ENCODE results near the gene SPATS1.
"Not testable (repeated sequence)": the region's sequence is repeated elsewhere in the genome, so short reads cannot be mapped to it uniquely, and the experiment has no call there.

Gene SPATS1

DNA sequence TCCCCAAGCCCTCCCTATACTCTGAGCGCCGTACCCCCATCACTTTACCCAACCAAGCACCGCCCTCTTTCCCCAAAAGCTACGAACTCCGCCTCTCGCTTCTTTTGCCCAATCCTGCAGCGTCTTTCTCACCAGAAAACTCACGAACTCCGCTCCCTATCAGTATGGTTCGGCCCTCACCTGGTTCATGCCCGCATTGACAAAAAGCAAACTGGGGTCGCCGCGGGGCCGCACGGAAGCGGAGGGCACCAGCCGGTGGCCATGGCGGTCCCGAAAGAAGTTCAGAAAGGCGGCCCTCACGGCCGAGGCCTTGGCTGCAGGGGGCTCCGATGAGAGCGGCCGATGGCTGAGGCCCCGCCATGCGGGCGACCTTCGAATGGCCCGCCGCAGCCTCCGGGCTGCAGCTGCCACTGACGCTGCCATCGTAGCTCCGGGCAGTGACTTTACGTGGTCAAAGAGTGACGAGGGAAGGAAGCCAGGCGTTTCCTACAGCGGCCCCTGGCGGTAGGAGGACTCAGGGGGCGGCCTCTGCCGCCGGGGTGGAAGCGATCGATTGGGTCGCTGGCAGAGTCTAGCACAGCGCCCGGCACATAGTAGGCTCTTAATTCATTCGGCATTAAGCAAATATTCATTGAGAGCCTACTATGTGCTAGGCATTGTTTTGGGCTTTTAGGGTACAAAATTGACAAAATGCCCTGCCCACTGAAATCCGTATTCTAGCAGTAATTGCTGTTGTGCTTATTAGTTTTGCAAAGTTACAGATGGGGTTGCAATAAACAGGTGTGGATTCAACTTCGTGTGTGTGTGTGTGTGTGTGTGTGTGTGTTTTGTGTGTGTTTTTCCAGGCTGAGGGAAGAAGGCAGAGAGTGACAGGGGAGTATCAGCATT lies 29.3 kb upstream of the SPATS1 start, which contains the start of gene AARS2:
TSS of gene AARS2 (minus strand) at position 447 of the 888 bp plus-strand sequence. CDS start at position 423, 24 bp downstream.
- H3K4me3 ChIP-seq (ENCODE audit: low read length), result peak within 1 kb of the TSS; percentile 97
- peaks cover 15% of the 10 kb centered on the region for H3K27me3 ChIP-seq (ENCODE audit: control insufficient read depth, insufficient read depth, low read length)
- no peaks in the 10 kb centered on the region for H3K9me3 ChIP-seq (replicated peaks; ENCODE audit: low read length)
- peaks cover 8% of the 10 kb centered on the region for H3K4me1 ChIP-seq (ENCODE audit: control insufficient read depth, insufficient read depth, low read length)
- H3K36me3 ChIP-seq (ENCODE audit: insufficient read depth, low read length), result peaks cover 27% of the 10 kb centered on the region
- H3K9ac ChIP-seq (ENCODE audit: low read depth, low read length), result peak within 1 kb of the TSS; percentile 97
- H3K4me2 ChIP-seq (ENCODE audit: low read length), result peak within 1 kb of the TSS; percentile 85

DNA sequence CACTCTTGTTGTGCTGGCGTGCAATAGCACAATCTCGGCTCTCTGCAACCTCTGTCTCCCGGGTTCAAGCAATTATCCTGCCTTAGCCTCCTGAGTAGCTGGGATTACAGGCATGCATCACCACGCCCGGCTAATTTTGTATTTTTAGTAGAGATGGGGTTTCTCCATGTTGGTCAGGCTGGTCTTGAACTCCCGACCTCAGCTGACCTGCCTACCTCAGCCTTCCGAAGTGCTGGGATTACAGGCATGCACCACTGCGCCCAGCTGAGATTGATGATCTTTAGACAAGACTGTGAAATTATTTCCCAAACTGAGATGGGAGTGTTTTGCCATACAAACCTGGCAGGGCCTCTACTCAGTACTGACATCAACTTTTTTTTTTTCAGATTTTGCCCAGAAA lies 27.8 kb upstream of the SPATS1 start:
- not testable (repeated sequence) for H3K4me2 ChIP-seq (ENCODE audit: low read length); H3K4me1 ChIP-seq (ENCODE audit: control insufficient read depth, insufficient read depth, low read length); H3K4me3 ChIP-seq (ENCODE audit: low read length); H3K9me3 ChIP-seq (replicated peaks; ENCODE audit: low read length); H3K9ac ChIP-seq (ENCODE audit: low read depth, low read length)
- peaks cover 29% of the 10 kb centered on the region for H3K27me3 ChIP-seq (ENCODE audit: control insufficient read depth, insufficient read depth, low read length)
- H3K36me3 ChIP-seq (ENCODE audit: insufficient read depth, low read length), result peaks cover 17% of the 10 kb centered on the region

GRCh38 chr6:44315516-44315915 lies 26.9 kb upstream of the SPATS1 start:
- no peak overlapping the region for H3K4me3 ChIP-seq (ENCODE audit: low read length)
- no peak overlapping the region for H3K4me2 ChIP-seq (ENCODE audit: low read length)
- H3K27me3 ChIP-seq (ENCODE audit: control insufficient read depth, insufficient read depth, low read length), result peaks cover 36% of the 10 kb centered on the region
- H3K4me1 ChIP-seq (ENCODE audit: control insufficient read depth, insufficient read depth, low read length), result peaks cover 8% of the 10 kb centered on the region
- H3K9ac ChIP-seq (ENCODE audit: low read depth, low read length), result no peak overlapping the region
- H3K9me3 ChIP-seq (replicated peaks; ENCODE audit: low read length), result no peaks in the 10 kb centered on the region
- H3K36me3 ChIP-seq (ENCODE audit: insufficient read depth, low read length), result peaks cover 8% of the 10 kb centered on the region

GRCh38 chr6:44315951-44316350 lies 26.5 kb upstream of the SPATS1 start:
- Histone ChIP-seq H3K4me1 (ENCODE audit: control insufficient read depth, insufficient read depth, low read length) (peaks cover 8% of the 10 kb centered on the region), H3K36me3 (ENCODE audit: insufficient read depth, low read length) (peaks cover 4% of the 10 kb centered on the region), H3K4me2 (ENCODE audit: low read length) (no peak overlapping the region), H3K4me3 (ENCODE audit: low read length) (no peak overlapping the region), H3K9me3 (replicated peaks; ENCODE audit: low read length) (no peaks in the 10 kb centered on the region), H3K9ac (ENCODE audit: low read depth, low read length) (no peak overlapping the region), H3K27me3 (ENCODE audit: control insufficient read depth, insufficient read depth, low read length) (peaks cover 40% of the 10 kb centered on the region)

DNA sequence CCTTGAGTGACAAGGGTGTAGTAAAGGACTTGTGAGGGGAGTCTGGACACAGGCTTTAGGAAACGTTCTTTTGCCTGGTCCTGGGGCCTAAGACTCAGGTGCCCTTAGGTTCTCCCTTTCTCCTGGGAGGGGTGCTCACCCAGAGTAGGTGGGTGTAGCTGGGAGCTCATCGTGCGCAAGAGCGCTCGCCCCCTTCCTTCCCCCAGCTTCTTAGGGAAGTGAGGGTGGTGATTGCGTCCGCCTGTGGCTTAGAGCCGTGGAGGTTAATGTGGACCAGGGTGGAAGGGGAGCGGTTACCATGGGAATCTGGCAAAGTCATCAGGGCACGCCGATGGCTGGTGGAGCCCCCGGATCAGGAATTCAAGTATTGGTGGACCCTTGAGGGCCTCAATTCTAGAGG lies 26.0 kb upstream of the SPATS1 start:
- Histone ChIP-seq H3K4me2 (ENCODE audit: low read length) (no peak overlapping the region), H3K36me3 (ENCODE audit: insufficient read depth, low read length) (no peaks in the 10 kb centered on the region), H3K9ac (ENCODE audit: low read depth, low read length) (no peak overlapping the region), H3K9me3 (replicated peaks; ENCODE audit: low read length) (no peaks in the 10 kb centered on the region), H3K4me1 (ENCODE audit: control insufficient read depth, insufficient read depth, low read length) (peaks cover 8% of the 10 kb centered on the region), H3K27me3 (ENCODE audit: control insufficient read depth, insufficient read depth, low read length) (peaks cover 46% of the 10 kb centered on the region), H3K4me3 (ENCODE audit: low read length) (no peak overlapping the region)

- H3K36me3 ChIP-seq (ENCODE audit: insufficient read depth, low read length); H3K4me2 ChIP-seq (ENCODE audit: low read length); H3K4me3 ChIP-seq (ENCODE audit: low read length); H3K9me3 ChIP-seq (replicated peaks; ENCODE audit: low read length); H3K4me1 ChIP-seq (ENCODE audit: control insufficient read depth, insufficient read depth, low read length); H3K9ac ChIP-seq (ENCODE audit: low read depth, low read length): not testable (repeated sequence)
- peaks cover 47% of the 10 kb centered on the region for H3K27me3 ChIP-seq (ENCODE audit: control insufficient read depth, insufficient read depth, low read length)
Measured at GRCh38 chr6:44317136-44317631, 25.3 kb upstream of the SPATS1 start.

- H3K9me3 ChIP-seq (replicated peaks; ENCODE audit: low read length), result no peaks in the 10 kb centered on the region
- H3K27me3 ChIP-seq (ENCODE audit: control insufficient read depth, insufficient read depth, low read length), result peaks cover 61% of the 10 kb centered on the region
- H3K9ac ChIP-seq (ENCODE audit: low read depth, low read length), result no peak overlapping the region
- no peaks in the 10 kb centered on the region for H3K36me3 ChIP-seq (ENCODE audit: insufficient read depth, low read length)
- no peak overlapping the region for H3K4me2 ChIP-seq (ENCODE audit: low read length)
- no peaks in the 10 kb centered on the region for H3K4me1 ChIP-seq (ENCODE audit: control insufficient read depth, insufficient read depth, low read length)
- H3K4me3 ChIP-seq (ENCODE audit: low read length), result no peak overlapping the region
Measured at GRCh38 chr6:44321210-44321609, 21.2 kb upstream of the SPATS1 start.

- no peaks in the 10 kb centered on the region for H3K36me3 ChIP-seq (ENCODE audit: insufficient read depth, low read length)
- H3K9me3 ChIP-seq (replicated peaks; ENCODE audit: low read length), result no peaks in the 10 kb centered on the region
- no peak overlapping the region for H3K4me3 ChIP-seq (ENCODE audit: low read length)
- H3K4me2 ChIP-seq (ENCODE audit: low read length), result no peak overlapping the region
- no peak overlapping the region for H3K9ac ChIP-seq (ENCODE audit: low read depth, low read length)
- H3K27me3 ChIP-seq (ENCODE audit: control insufficient read depth, insufficient read depth, low read length), result peaks cover 69% of the 10 kb centered on the region
- no peaks in the 10 kb centered on the region for H3K4me1 ChIP-seq (ENCODE audit: control insufficient read depth, insufficient read depth, low read length)
Measured at GRCh38 chr6:44327096-44327495, 15.4 kb upstream of the SPATS1 start.

DNA sequence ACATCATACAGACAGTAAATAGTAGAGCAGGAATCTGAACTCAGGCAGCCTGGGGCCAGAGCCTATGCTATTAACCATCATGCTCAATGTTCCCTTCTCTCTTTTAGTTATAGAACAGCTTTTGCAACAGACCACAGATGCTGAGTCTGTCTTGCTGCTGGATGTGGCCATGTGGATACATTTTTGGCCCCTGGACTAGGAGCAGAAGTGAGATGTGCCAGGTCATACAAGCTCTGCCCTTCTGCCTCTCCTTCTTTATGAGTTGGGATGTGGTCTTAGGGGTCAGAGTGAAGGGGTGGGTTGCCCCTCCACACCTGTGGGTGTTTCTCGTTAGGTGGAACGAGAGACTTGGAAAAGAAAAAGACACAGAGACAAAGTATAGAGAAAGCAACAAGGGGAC lies 14.7 kb upstream of the SPATS1 start:
- Histone ChIP-seq H3K9ac (ENCODE audit: low read depth, low read length) (no peak overlapping the region), H3K27me3 (ENCODE audit: control insufficient read depth, insufficient read depth, low read length) (peaks cover 73% of the 10 kb centered on the region), H3K4me2 (ENCODE audit: low read length) (no peak overlapping the region)

GRCh38 chr6:44328203-44328602 lies 14.2 kb upstream of the SPATS1 start:
- not testable (repeated sequence) for H3K36me3 ChIP-seq (ENCODE audit: insufficient read depth, low read length); H3K9ac ChIP-seq (ENCODE audit: low read depth, low read length); H3K4me3 ChIP-seq (ENCODE audit: low read length); H3K4me2 ChIP-seq (ENCODE audit: low read length); H3K9me3 ChIP-seq (replicated peaks; ENCODE audit: low read length); H3K4me1 ChIP-seq (ENCODE audit: control insufficient read depth, insufficient read depth, low read length)
- peaks cover 73% of the 10 kb centered on the region for H3K27me3 ChIP-seq (ENCODE audit: control insufficient read depth, insufficient read depth, low read length)

More for the DNA sequence above, 14.7 kb upstream of the SPATS1 start:
- Histone ChIP-seq H3K36me3 (ENCODE audit: insufficient read depth, low read length) (no peaks in the 10 kb centered on the region), H3K4me3 (ENCODE audit: low read length) (no peak overlapping the region), H3K4me1 (ENCODE audit: control insufficient read depth, insufficient read depth, low read length) (no peaks in the 10 kb centered on the region), H3K9me3 (replicated peaks; ENCODE audit: low read length) (no peaks in the 10 kb centered on the region)

GRCh38 chr6:44329858-44330257 lies 12.6 kb upstream of the SPATS1 start:
- Histone ChIP-seq H3K4me3 (ENCODE audit: low read length) (no peak overlapping the region), H3K4me2 (ENCODE audit: low read length) (no peak overlapping the region), H3K9me3 (replicated peaks; ENCODE audit: low read length) (no peaks in the 10 kb centered on the region), H3K27me3 (ENCODE audit: control insufficient read depth, insufficient read depth, low read length) (peaks cover 79% of the 10 kb centered on the region), H3K36me3 (ENCODE audit: insufficient read depth, low read length) (no peaks in the 10 kb centered on the region), H3K4me1 (ENCODE audit: control insufficient read depth, insufficient read depth, low read length) (no peaks in the 10 kb centered on the region), H3K9ac (ENCODE audit: low read depth, low read length) (no peak overlapping the region)

DNA sequence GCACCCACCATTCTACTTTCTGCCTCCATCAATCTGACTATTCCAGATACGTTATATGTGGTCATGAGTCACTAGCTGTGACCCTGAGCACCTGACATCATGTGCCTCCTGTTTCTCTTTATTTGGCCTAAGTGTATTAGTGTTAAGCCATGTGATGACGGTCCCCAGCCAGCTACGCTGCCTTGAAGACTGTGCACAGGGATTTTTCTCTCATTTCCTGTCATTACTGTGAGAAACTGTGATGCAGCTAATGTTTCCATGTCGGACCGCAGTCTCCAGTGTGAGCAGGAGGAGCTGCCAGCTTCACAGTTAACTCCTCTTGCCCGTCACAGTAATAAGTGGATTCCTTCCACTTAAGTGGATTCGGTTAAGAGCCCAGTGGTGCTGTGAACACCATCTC lies 9.9 kb upstream of the SPATS1 start:
- H3K27me3 ChIP-seq (ENCODE audit: control insufficient read depth, insufficient read depth, low read length), result peaks cover 81% of the 10 kb centered on the region
- no peak overlapping the region for H3K9ac ChIP-seq (ENCODE audit: low read depth, low read length)

More for the DNA sequence above, 9.9 kb upstream of the SPATS1 start:
- no peak overlapping the region for H3K4me3 ChIP-seq (ENCODE audit: low read length)
- no peaks in the 10 kb centered on the region for H3K4me1 ChIP-seq (ENCODE audit: control insufficient read depth, insufficient read depth, low read length)
- no peak overlapping the region for H3K4me2 ChIP-seq (ENCODE audit: low read length)
- H3K36me3 ChIP-seq (ENCODE audit: insufficient read depth, low read length), result no peaks in the 10 kb centered on the region
- H3K9me3 ChIP-seq (replicated peaks; ENCODE audit: low read length), result no peaks in the 10 kb centered on the region
